ENCODE measurements around the gene TICRR.
"Not testable (repeated sequence)": the region's sequence is repeated elsewhere in the genome, so short reads cannot be mapped to it uniquely, and the experiment has no call there.

The TICRR gene

GRCh38 chr15:89575656-89576416 is 567 bp downstream of the TICRR start:
- no peak for DNase-seq

GRCh38 chr15:89576417-89576773 is 1.1 kb downstream of the TICRR start:
- DNase-seq = no peak

GRCh38 chr15:89577776-89578115 is 2.5 kb downstream of the TICRR start:
- no peak for DNase-seq

- DNase-seq = no peak
These were observed 2.9 kb downstream of the TICRR start for GRCh38 chr15:89578146-89578545.

GRCh38 chr15:89580747-89581146 is 5.5 kb downstream of the TICRR start:
- DNase-seq = not testable (repeated sequence)

GRCh38 chr15:89586651-89587050 is 11.4 kb downstream of the TICRR start:
- no peak for DNase-seq

GRCh38 chr15:89587955-89588354 is 12.7 kb downstream of the TICRR start:
- DNase-seq = no peak

GRCh38 chr15:89591834-89592233 is 16.6 kb downstream of the TICRR start:
- no peak for DNase-seq

- no peak for DNase-seq
These were observed 17.7 kb downstream of the TICRR start for GRCh38 chr15:89593018-89593417.

GRCh38 chr15:89599021-89599420 is 23.8 kb downstream of the TICRR start:
- DNase-seq = no peak

- no peak for DNase-seq
These were observed 36.0 kb downstream of the TICRR start for GRCh38 chr15:89611317-89611716.

GRCh38 chr15:89613031-89613430 is 37.8 kb downstream of the TICRR start:
- DNase-seq = no peak

- no peak for DNase-seq
These were observed 38.9 kb downstream of the TICRR start for GRCh38 chr15:89614164-89614563.

- DNase-seq = no peak
These were observed 39.9 kb downstream of the TICRR start for GRCh38 chr15:89615135-89615534.

- no peak for DNase-seq
These were observed 41.0 kb downstream of the TICRR start for GRCh38 chr15:89616228-89616627.

GRCh38 chr15:89621547-89621946 is 46.3 kb downstream of the TICRR start:
- no peak for DNase-seq

- no peak for DNase-seq
These were observed 47.9 kb downstream of the TICRR start for GRCh38 chr15:89623165-89623564.

GRCh38 chr15:89625716-89626115 is 50.4 kb downstream of the TICRR start:
- no peak for DNase-seq

GRCh38 chr15:89627256-89627970 is 52.1 kb downstream of the TICRR start:
- DNase-seq = no peak

- DNase-seq = no peak
These were observed 53.0 kb downstream of the TICRR start for GRCh38 chr15:89628301-89628700.

- no peak for DNase-seq
These were observed 53.8 kb downstream of the TICRR start for GRCh38 chr15:89628806-89629715.

- no peak for DNase-seq
These were observed 54.6 kb downstream of the TICRR start for GRCh38 chr15:89629829-89630228.

GRCh38 chr15:89630260-89630659 is 55.0 kb downstream of the TICRR start:
- DNase-seq = no peak
